ENCODE results near the gene EREG. TPM values are rescaled to one million over a fixed set of nuclear protein-coding genes. Genes with fewer than 3 reads are reported as not detected.

Gene EREG
- total and polyA plus RNA-seq, 9 of the 15 experiments (the other 6 are each of a cell fraction or from before 2014, with no cell fraction given) = 0.97 to 7.3 (median 2.5) TPM

- TF ChIP-seq SMARCE1 (IDR thresholded peaks at IDR 0.05) (peak; percentile 55; the same call in 1 of the 2 replicates), ZFX (CRISPR knock-in tag; IDR thresholded peaks at IDR 0.05) (peak; percentile 35; the same call in 1 of the 2 replicates), NCOA2 (IDR thresholded peaks at IDR 0.05; ENCODE audit: partially characterized antibody in 2 of 2) (no peak), JUN (IDR thresholded peaks at IDR 0.05; ENCODE audit: borderline replicate concordance, low read depth, low read length) (peak; percentile 55; the same call in 1 of the 2 replicates), JUN (CRISPR knock-in tag; IDR thresholded peaks at IDR 0.05; ENCODE audit: borderline replicate concordance) (no peak), LCOR (CRISPR knock-in tag; IDR thresholded peaks at IDR 0.05) (no peak), TFAM (CRISPR knock-in tag; conservative IDR thresholded peaks at IDR 0.05) (no peak), ZNF398 (CRISPR knock-in tag; IDR thresholded peaks at IDR 0.05) (no peak), REST (IDR thresholded peaks at IDR 0.05; ENCODE audit: borderline replicate concordance) (no peak), REST (CRISPR knock-in tag; IDR thresholded peaks at IDR 0.05; ENCODE audit: low read depth) (no peak), HOMEZ (CRISPR knock-in tag; IDR thresholded peaks at IDR 0.05) (no peak), FOXK1 (CRISPR knock-in tag; IDR thresholded peaks at IDR 0.05; ENCODE audit: borderline replicate concordance) (no peak), ZNF274 (IDR thresholded peaks at IDR 0.05; ENCODE audit: borderline replicate concordance, low read depth, low read length) (no peak), SMARCA4 (IDR thresholded peaks at IDR 0.05) (peak; percentile 34; the same call in 1 of the 2 replicates), ZNF695 (CRISPR knock-in tag; IDR thresholded peaks at IDR 0.05) (no peak)
- TF ChIP-seq, protein P1, sequence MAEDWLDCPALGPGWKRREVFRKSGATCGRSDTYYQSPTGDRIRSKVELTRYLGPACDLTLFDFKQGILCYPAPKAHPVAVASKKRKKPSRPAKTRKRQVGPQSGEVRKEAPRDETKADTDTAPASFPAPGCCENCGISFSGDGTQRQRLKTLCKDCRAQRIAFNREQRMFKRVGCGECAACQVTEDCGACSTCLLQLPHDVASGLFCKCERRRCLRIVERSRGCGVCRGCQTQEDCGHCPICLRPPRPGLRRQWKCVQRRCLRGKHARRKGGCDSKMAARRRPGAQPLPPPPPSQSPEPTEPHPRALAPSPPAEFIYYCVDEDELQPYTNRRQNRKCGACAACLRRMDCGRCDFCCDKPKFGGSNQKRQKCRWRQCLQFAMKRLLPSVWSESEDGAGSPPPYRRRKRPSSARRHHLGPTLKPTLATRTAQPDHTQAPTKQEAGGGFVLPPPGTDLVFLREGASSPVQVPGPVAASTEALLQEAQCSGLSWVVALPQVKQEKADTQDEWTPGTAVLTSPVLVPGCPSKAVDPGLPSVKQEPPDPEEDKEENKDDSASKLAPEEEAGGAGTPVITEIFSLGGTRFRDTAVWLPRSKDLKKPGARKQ (CRISPR knock-in tag; IDR thresholded peaks at IDR 0.05) = no peak
Measured at GRCh38 chr4:74423104-74423503, 58.2 kb downstream of the EREG start (continued).

All from K562 (cell line).